NCI-H2081 treated with DMSO at 0.1 percent for 48 hours (cell line): ENCODE results near the gene ESAM.

Source experiments
- DNase-seq: peaks from one replicate; lab custom pipeline; 2025; lab: John Stamatoyannopoulos, UW

The ESAM gene

DNA sequence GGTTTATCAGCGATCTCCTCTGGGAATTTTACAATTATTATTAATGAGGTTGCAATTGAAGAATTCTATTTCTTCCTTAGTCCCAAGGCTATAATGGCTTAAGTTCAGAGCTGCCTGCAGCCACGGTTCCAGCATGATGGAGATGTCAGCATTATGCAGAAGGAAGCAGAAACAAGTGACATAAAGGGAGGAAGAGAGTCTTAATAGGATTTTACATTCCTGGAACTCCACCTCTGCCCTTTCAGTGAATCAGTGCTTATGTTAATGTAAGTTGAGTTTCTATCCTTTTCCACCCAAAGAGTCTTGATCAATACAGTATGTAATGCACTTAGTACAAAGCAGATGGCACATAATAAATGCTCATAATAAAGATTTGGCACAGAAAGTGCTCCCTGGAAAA lies 34.0 kb downstream of the ESAM start:
- DNase-seq: no peak

- no peak for DNase-seq
These were observed 34.6 kb downstream of the ESAM start for GRCh38 chr11:124727474-124727873.

DNA sequence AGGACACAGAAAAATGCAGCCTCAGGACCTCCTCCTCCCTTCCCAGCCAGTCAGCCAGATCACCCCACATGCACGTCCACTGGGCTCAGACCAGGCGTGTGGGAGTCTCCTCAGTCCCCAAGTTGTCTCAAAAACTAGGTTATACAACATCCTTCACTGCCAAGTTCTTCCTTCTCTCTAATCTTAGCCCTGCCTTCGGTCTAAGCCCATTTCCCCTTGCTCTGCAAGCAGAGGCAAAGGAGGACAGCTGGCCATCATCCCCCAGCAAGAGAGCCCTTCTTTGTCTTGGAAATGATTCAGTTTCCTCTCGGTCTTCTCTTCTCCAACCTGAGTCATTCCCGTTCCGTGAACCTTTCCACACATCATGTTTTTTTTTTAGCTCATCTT lies 36.4 kb downstream of the ESAM start:
- DNase-seq: no peak

GRCh38 chr11:124724979-124725718 lies 36.9 kb downstream of the ESAM start:
- DNase-seq: no peak

- DNase-seq: no peak
These were observed 39.9 kb downstream of the ESAM start for GRCh38 chr11:124722176-124722575.

GRCh38 chr11:124719534-124719933 lies 42.6 kb downstream of the ESAM start:
- DNase-seq: no peak

DNA sequence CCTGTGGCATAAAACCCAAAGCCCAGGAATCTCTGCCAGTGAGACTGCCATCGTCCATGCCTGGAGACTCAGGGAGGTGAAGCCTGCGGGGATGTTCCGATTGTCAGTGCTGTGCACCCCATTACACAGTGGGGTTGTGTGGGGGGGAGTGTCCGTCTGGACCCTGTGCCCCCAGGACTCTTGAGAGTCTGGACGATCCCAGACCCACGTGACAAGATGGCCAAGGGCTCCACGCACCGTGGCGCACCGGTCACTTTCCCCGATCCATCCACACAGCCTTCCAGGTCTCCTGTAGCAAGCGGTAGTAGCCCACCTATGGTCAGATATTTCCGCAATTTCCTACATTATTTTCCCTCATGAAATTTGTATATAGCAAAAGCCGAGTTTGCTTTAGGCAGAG lies 43.3 kb downstream of the ESAM start:
- no peak for DNase-seq

GRCh38 chr11:124717786-124718651 lies 44.1 kb downstream of the ESAM start:
- no peak for DNase-seq

DNA sequence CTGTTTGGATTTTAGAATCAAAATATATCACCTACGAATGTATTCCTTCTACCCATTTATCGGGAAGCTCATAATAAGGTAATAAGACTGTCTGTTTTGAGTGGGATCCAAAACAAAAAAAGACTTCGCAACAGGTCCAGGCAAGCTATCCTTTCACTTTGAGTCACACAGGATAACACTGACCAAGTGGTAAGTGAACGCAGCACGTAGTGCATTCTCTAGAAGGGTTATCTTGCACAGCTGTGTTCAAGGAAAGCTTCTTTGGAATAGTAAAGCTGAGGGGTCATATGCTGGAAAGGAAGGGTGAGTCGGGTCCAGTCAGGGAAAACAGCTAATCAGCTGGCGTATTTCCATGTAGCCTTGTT lies 44.7 kb downstream of the ESAM start:
- DNase-seq: no peak

GRCh38 chr11:124716591-124716990 lies 45.5 kb downstream of the ESAM start:
- DNase-seq: no peak

DNA sequence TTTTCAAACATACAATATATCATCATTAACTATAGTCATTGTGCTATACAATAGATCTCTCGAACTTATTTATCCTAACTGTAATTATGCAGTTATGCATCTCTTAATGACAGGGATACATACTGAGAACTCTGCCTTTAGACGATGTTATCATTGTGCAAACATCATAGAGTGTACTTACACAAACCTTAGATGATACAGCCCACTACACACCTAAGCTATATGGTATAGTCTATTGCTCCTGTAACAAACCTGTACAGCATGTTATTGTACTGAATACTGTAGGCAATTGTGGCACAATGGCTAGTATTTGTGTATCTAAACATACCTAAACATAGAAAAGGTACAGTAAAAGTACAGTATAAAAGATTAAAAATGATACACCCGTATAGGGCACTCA lies 49.7 kb downstream of the ESAM start:
- no peak for DNase-seq

GRCh38 chr11:124707829-124708228 lies 54.3 kb downstream of the ESAM start:
- no peak for DNase-seq
